Fibroblast of lung (primary cell): ENCODE results near the gene ZW10. TPM values are rescaled to one million over a fixed set of nuclear protein-coding genes. Genes with fewer than 3 reads are reported as not detected.

Experiments
- DNase-seq, 2 donors: peaks; one replicate each; pipeline versions ENCODE4 v3.0.0 to v3.0.0-alpha.2; 2010; ENCODE audit warnings: low read depth in 2 of 2
- H2AFZ ChIP-seq: 2 replicates; pipeline ENCODE4 v1.5.1; 2012; ENCODE audit warnings: low read length, control low read depth, inconsistent platforms
- H3K27ac ChIP-seq: 2 replicates; pipeline ENCODE4 v1.5.1; 2011; ENCODE audit warnings: low read length, control low read depth; ENCODE audit not compliant: insufficient read depth
- H3K27me3 ChIP-seq: 2 replicates; pipeline ENCODE4 v1.5.1; 2011; ENCODE audit warnings: mild to moderate bottlenecking, low read length; ENCODE audit not compliant: control insufficient read depth, insufficient read depth
- H3K36me3 ChIP-seq: 2 replicates; pipeline ENCODE4 v1.5.1; 2011; ENCODE audit warnings: low read length; ENCODE audit not compliant: control insufficient read depth, insufficient read depth
- H3K4me1 ChIP-seq: 2 replicates; pipeline ENCODE4 v1.5.1; 2011; ENCODE audit warnings: low read length; ENCODE audit not compliant: control insufficient read depth, insufficient read depth; ENCODE audit errors: extremely low read depth
- H3K4me2 ChIP-seq: 2 replicates; pipeline ENCODE4 v1.5.1; 2011; ENCODE audit warnings: low read length, control low read depth; ENCODE audit not compliant: insufficient read depth; ENCODE audit errors: extremely low read depth
- H3K4me3 ChIP-seq, 4 experiments: fragments of 200-600 bp in 1 of 4; sonication (generic) in 1 of 4; replicated peaks in 1 of 4; 2 replicates each; pipeline ENCODE4 v1.5.1; 2011 to 2016; ENCODE audit warnings: low read length in 4 of 4, low read depth in 3 of 4, mild to moderate bottlenecking in 3 of 4, control low read depth in 2 of 4, inconsistent platforms in 1 of 4, mixed read lengths in 1 of 4; ENCODE audit not compliant: insufficient read depth in 1 of 4; ENCODE audit errors: control extremely low read depth in 1 of 4
- H3K79me2 ChIP-seq: 2 replicates; pipeline ENCODE4 v1.5.1; 2012; ENCODE audit warnings: mild to moderate bottlenecking, low read length, inconsistent platforms; ENCODE audit not compliant: control insufficient read depth, insufficient read depth
- H3K9ac ChIP-seq: 2 replicates; pipeline ENCODE4 v1.5.1; 2011; ENCODE audit warnings: mild to moderate bottlenecking, low read length, control low read depth; ENCODE audit not compliant: insufficient read depth
- H3K9me3 ChIP-seq: 2 replicates; pipeline ENCODE4 v1.5.1; 2012; ENCODE audit warnings: low read depth, low read length; ENCODE audit not compliant: control insufficient read depth, insufficient read depth
- H4K20me1 ChIP-seq: 2 replicates; pipeline ENCODE4 v1.5.1; 2011; ENCODE audit warnings: low read length; ENCODE audit not compliant: control insufficient read depth, insufficient read depth; ENCODE audit errors: extremely low read depth
- CTCF ChIP-seq, 2 donors: IDR thresholded peaks in 1 of 2; conservative IDR thresholded peaks in 1 of 2; 1 replicate in 1 of 2; 2 replicates in 1 of 2; pipeline ENCODE4 v1.5.1; 2011 to 2012; ENCODE audit warnings: low read length in 2 of 2, control low read depth in 1 of 2, inconsistent platforms in 1 of 2, low read depth in 1 of 2, mild to moderate bottlenecking in 1 of 2
- EZH2 ChIP-seq: IDR thresholded peaks from 2 replicates; pipeline ENCODE4 v1.5.1; 2012; ENCODE audit warnings: low read length, control low read depth, mild to moderate bottlenecking; ENCODE audit errors: missing control alignments
- polyA minus RNA-seq: library from RNA; depleted of rRNA, polyadenylated mRNA; stranded (reverse); fragments of >200 nt; gene quantifications from 2 replicates; pipeline ENCODE4 v1.2.3, GENCODE V29; 2011; ENCODE audit warnings: low replicate concordance
- polyA plus RNA-seq, 2 donors: library from polyadenylated mRNA; depleted of rRNA in 1 of 2; stranded (reverse) in 1 of 2; unstranded in 1 of 2; fragments of >200 nt; gene quantifications; 2 replicates each; pipeline ENCODE4 v1.2.1, GENCODE V29; 2011 to 2012; ENCODE audit warnings: missing spikeins in 1 of 2
- total RNA-seq: library from RNA; depleted of rRNA; stranded (reverse); fragments of >200 nt; gene quantifications from 2 replicates; pipeline ENCODE4 v1.2.1, GENCODE V29; 2014

Gene ZW10
- total RNA-seq, result 13.5 and 15.9 TPM in 2 replicates
- 15.4 and 19.3 TPM in 2 replicates for polyA plus RNA-seq
- 10.3 and 14.8 TPM in 2 replicates for polyA plus RNA-seq (2012)
- 5.4 and 5.7 TPM in 2 replicates for polyA minus RNA-seq

- Histone ChIP-seq H3K4me2 (peak within 1 kb of the TSS; percentile 75), H2AFZ (peak within 1 kb of the TSS; percentile 90), H4K20me1 (no peaks in the 10 kb centered on the region), H3K4me3 (peak within 1 kb of the TSS; percentile 95 to 100 (median 99)), H3K79me2 (peaks cover 22% of the 10 kb centered on the region), H3K36me3 (no peaks in the 10 kb centered on the region), H3K27me3 (no peaks in the 10 kb centered on the region), H3K9me3 (no peaks in the 10 kb centered on the region), H3K4me1 (peaks cover 6% of the 10 kb centered on the region), H3K27ac (peak within 1 kb of the TSS; percentile 93), H3K9ac (peak within 1 kb of the TSS; percentile 93)
- TF ChIP-seq CTCF (conservative IDR thresholded peaks at IDR 0.05 in 1 of 2, IDR thresholded peaks at IDR 0.05 in 1 of 2; ENCODE audit: low read depth in 1 of 2, low read length in 2 of 2) (peak; percentile 78 to 88), EZH2 (no peak)
- DNase-seq, result peak; percentile 96 to 97
Measured at GRCh38 chr11:113773416-113774173, at the start of gene ZW10. Gene ZW10, minus strand, starts transcription at chr11:113773692. Its CDS starts 26 bp downstream, at chr11:113773666.

- no peaks in the 10 kb centered on the region for H3K4me1 ChIP-seq
- no peaks in the 10 kb centered on the region for H3K79me2 ChIP-seq
- H3K4me2 ChIP-seq, result no peak overlapping the region
- H3K36me3 ChIP-seq, result no peaks in the 10 kb centered on the region
- no peaks in the 10 kb centered on the region for H4K20me1 ChIP-seq
- no peaks in the 10 kb centered on the region for H3K9me3 ChIP-seq
- no peak for TF ChIP-seq EZH2
- no peak for TF ChIP-seq CTCF (conservative IDR thresholded peaks at IDR 0.05 in 1 of 2, IDR thresholded peaks at IDR 0.05 in 1 of 2; ENCODE audit: low read depth in 1 of 2, low read length in 2 of 2)
- no peak overlapping the region for H2AFZ ChIP-seq
- no peak overlapping the region for H3K4me3 ChIP-seq
- peak; percentile 3 to 4 for DNase-seq
- no peaks in the 10 kb centered on the region for H3K27me3 ChIP-seq
- no peak overlapping the region for H3K27ac ChIP-seq
- H3K9ac ChIP-seq, result no peak overlapping the region
Measured at GRCh38 chr11:113818426-113818825, 44.9 kb upstream of the ZW10 start.

- no peak overlapping the region for H2AFZ ChIP-seq
- no peaks in the 10 kb centered on the region for H3K4me1 ChIP-seq
- no peaks in the 10 kb centered on the region for H3K36me3 ChIP-seq
- no peak overlapping the region for H3K4me2 ChIP-seq
- no peaks in the 10 kb centered on the region for H3K79me2 ChIP-seq
- H3K9ac ChIP-seq, result no peak overlapping the region
- no peak for TF ChIP-seq CTCF (conservative IDR thresholded peaks at IDR 0.05 in 1 of 2, IDR thresholded peaks at IDR 0.05 in 1 of 2; ENCODE audit: low read depth in 1 of 2, low read length in 2 of 2)
- TF ChIP-seq EZH2, result no peak
- no peaks in the 10 kb centered on the region for H3K9me3 ChIP-seq
- no peaks in the 10 kb centered on the region for H3K27me3 ChIP-seq
- DNase-seq, result no peak
- no peak overlapping the region for H3K27ac ChIP-seq
- no peak overlapping the region for H3K4me3 ChIP-seq
- H4K20me1 ChIP-seq, result no peaks in the 10 kb centered on the region
Measured at GRCh38 chr11:113817626-113818025, 44.1 kb upstream of the ZW10 start.
